ENCODE data around the gene WLS.

WLS gene

GRCh38 chr1:68149907-68150306 lies 82.4 kb downstream of the WLS start:
- DNase-seq (ENCODE audit: extremely low read depth, low read depth) = no peak
- no peak for TF ChIP-seq CTCF (IDR thresholded peaks at IDR 0.05; ENCODE audit: low read depth, low read length)

- DNase-seq (ENCODE audit: extremely low read depth, low read depth) = no peak
- TF ChIP-seq CTCF (IDR thresholded peaks at IDR 0.05; ENCODE audit: low read depth, low read length) = no peak
These were observed 83.1 kb downstream of the WLS start for GRCh38 chr1:68149110-68149798.

DNA sequence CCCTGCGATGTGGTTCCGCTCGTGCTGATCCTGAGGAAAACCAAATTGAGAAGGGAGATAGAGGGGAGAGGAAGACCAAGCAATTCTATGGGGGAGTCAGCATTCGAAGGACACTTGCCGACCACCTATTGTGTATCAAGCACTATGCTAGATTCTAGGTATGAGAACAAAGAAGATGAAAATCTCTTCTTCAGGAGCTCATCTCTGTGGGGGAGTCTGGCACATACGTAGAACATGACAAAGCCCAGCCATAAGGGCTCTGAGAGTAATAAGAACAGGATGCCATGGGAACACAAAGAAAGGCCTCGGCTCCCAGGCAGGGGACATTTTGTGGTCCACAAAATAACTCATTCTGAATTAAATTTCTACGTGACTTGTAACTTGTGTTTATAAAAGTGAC lies 83.7 kb downstream of the WLS start:
- no peak for TF ChIP-seq CTCF (IDR thresholded peaks at IDR 0.05; ENCODE audit: low read depth, low read length)
- DNase-seq (ENCODE audit: extremely low read depth, low read depth) = no peak

- no peak for TF ChIP-seq CTCF (IDR thresholded peaks at IDR 0.05; ENCODE audit: low read depth, low read length)
- DNase-seq (ENCODE audit: extremely low read depth, low read depth) = no peak
These were observed 84.7 kb downstream of the WLS start for GRCh38 chr1:68147534-68148171.

- TF ChIP-seq CTCF (IDR thresholded peaks at IDR 0.05; ENCODE audit: low read depth, low read length) = no peak
- no peak for DNase-seq (ENCODE audit: extremely low read depth, low read depth)
These were observed 86.8 kb downstream of the WLS start for GRCh38 chr1:68145418-68146126.

DNA sequence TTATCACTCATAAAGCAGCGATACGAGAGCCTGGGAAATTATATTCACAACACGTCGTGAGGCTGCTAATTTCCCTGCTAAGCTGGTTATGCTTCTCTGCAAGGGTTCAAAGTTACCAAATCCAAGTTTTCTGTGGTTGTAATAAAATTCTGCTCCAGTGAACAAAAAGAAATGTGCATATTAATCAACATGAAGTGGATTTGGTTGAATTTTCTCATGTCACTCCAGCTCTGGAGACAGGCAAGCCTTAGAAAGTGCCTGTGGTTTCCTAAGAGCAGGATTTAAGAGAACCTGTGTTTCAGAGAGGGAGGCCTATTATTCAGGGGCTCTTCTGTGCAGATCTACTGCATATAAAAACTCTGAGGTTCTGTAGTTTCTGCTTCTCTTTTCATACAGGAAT lies 87.5 kb downstream of the WLS start:
- DNase-seq (ENCODE audit: extremely low read depth, low read depth) = no peak
- TF ChIP-seq CTCF (IDR thresholded peaks at IDR 0.05; ENCODE audit: low read depth, low read length) = no peak

- TF ChIP-seq CTCF (IDR thresholded peaks at IDR 0.05; ENCODE audit: low read depth, low read length) = no peak
- DNase-seq (ENCODE audit: extremely low read depth, low read depth) = no peak
These were observed 88.7 kb downstream of the WLS start for GRCh38 chr1:68143633-68144032.
